GM23338 (cell line): Measurements from ENCODE around the gene DHX30. TPM values are rescaled to one million over a fixed set of nuclear protein-coding genes. Genes with fewer than 3 reads are reported as not detected.
A peak's percentile ranks its signal among the peaks of the same experiment; 100 is the strongest.

Source experiments
- ATAC-seq: fragments of 200-7000 bp; cut with Tn5 transposase; 3 replicates; pipeline ENCODE4 v1.9.1; 2020
- DNase-seq: peaks from one replicate; pipeline ENCODE4 v3.0.0-alpha.2; 2015; ENCODE audit warnings: low spot score
- H2AFZ ChIP-seq: fragments of 200-600 bp; sonication (generic); 2 replicates; pipeline ENCODE4 v1.8.0; 2016; ENCODE audit warnings: antibody characterized with exemption, mild to moderate bottlenecking, moderate library complexity
- H3F3A ChIP-seq: fragments of 200-600 bp; sonication (generic); replicated peaks from 2 replicates; pipeline ENCODE4 v1.8.0; 2017; ENCODE audit warnings: antibody characterized with exemption, mixed run types, low read depth
- H3K27ac ChIP-seq: fragments of 200-600 bp; sonication (generic); 2 replicates; pipeline ENCODE4 v1.6.1; 2016; ENCODE audit warnings: low read depth
- H3K27me3 ChIP-seq: fragments of 200-600 bp; sonication (generic); 2 replicates; pipeline ENCODE4 v1.8.0; 2016; ENCODE audit warnings: mild to moderate bottlenecking, mixed run types, moderate library complexity; ENCODE audit not compliant: insufficient read depth
- H3K36me3 ChIP-seq: fragments of 200-600 bp; sonication (generic); 2 replicates; pipeline ENCODE4 v1.8.0; 2016; ENCODE audit warnings: mild to moderate bottlenecking; ENCODE audit not compliant: insufficient read depth
- H3K4me1 ChIP-seq: fragments of 200-600 bp; sonication (generic); 2 replicates; pipeline ENCODE4 v1.8.0; 2016; ENCODE audit warnings: mild to moderate bottlenecking, moderate library complexity; ENCODE audit not compliant: insufficient read depth
- H3K4me2 ChIP-seq: fragments of 200-600 bp; sonication (generic); 2 replicates; pipeline ENCODE4 v1.7.1; 2017; ENCODE audit warnings: mixed run types
- H3K4me3 ChIP-seq: fragments of 200-600 bp; sonication (generic); 2 replicates; pipeline ENCODE4 v1.6.1; 2016; ENCODE audit warnings: mixed run types
- H3K79me2 ChIP-seq: fragments of 200-600 bp; sonication (generic); replicated peaks from 2 replicates; pipeline ENCODE4 v1.8.0; 2017; ENCODE audit warnings: mild to moderate bottlenecking; ENCODE audit not compliant: insufficient read depth
- H3K9me2 ChIP-seq: fragments of 200-600 bp; sonication (generic); 2 replicates; pipeline ENCODE4 v1.8.0; 2017; ENCODE audit not compliant: insufficient read depth
- H4K20me1 ChIP-seq: fragments of 200-600 bp; sonication (generic); replicated peaks from 2 replicates; pipeline ENCODE4 v1.8.0; 2017; ENCODE audit warnings: mild to moderate bottlenecking; ENCODE audit not compliant: insufficient read depth
- H3K27ac Mint-ChIP-seq: 2 replicates; pipeline ENCODE4 v1.8.0; 2020; ENCODE audit warnings: inconsistent platforms, mild to moderate bottlenecking, moderate library complexity, mixed read lengths
- H3K27me3 Mint-ChIP-seq: 3 replicates; pipeline ENCODE4 v1.8.0; 2022; ENCODE audit warnings: low read depth, mild to moderate bottlenecking, moderate library complexity, mixed read lengths, inconsistent platforms; ENCODE audit not compliant: insufficient read depth, poor library complexity
- H3K36me3 Mint-ChIP-seq: 3 replicates; pipeline ENCODE4 v1.8.0; 2021; ENCODE audit warnings: low read depth, mild to moderate bottlenecking, inconsistent platforms, moderate library complexity, mixed read lengths
- H3K4me1 Mint-ChIP-seq: 3 replicates; pipeline ENCODE4 v1.8.0; 2020; ENCODE audit warnings: mild to moderate bottlenecking, inconsistent platforms, mixed read lengths
- H3K4me3 Mint-ChIP-seq: 3 replicates; pipeline ENCODE4 v1.8.0; 2021; ENCODE audit warnings: moderate library complexity, mild to moderate bottlenecking, inconsistent platforms, mixed read lengths
- H3K9me3 Mint-ChIP-seq: 3 replicates; pipeline ENCODE4 v1.8.0; 2020; ENCODE audit warnings: moderate library complexity, mild to moderate bottlenecking, inconsistent platforms, mixed read lengths
- NANOG ChIP-seq: IDR thresholded peaks from 2 replicates; pipeline ENCODE4 v1.6.1; 2016; ENCODE audit warnings: antibody characterized with exemption, borderline replicate concordance
- STAT1 ChIP-seq: IDR thresholded peaks from one replicate; pipeline ENCODE4 v1.6.1; 2016; ENCODE audit warnings: antibody characterized with exemption; ENCODE audit not compliant: unreplicated experiment
- ZNF331 ChIP-seq: fragments of 250-450 bp; sonication (Bioruptor Pico); IDR thresholded peaks from 2 replicates; pipeline ENCODE4 v1.5.0; 2020; ENCODE audit warnings: low read depth, mild to moderate bottlenecking, moderate library complexity
- ZNF462 ChIP-seq: fragments of 250-450 bp; sonication (Bioruptor Pico); IDR thresholded peaks from 2 replicates; pipeline ENCODE4 v1.5.0; 2020; ENCODE audit warnings: mild to moderate bottlenecking, moderate library complexity
- polyA plus RNA-seq: library from polyadenylated mRNA; unstranded; fragments of >200 nt; fragmentation: Nextera tagmentation; extraction: Ambion mirVana; gene quantifications from 2 replicates; pipeline ENCODE4 v1.2.1, GENCODE V29; 2016
- total RNA-seq: library from RNA; depleted of rRNA; stranded (reverse); fragments of >200 nt; shearing (Covaris generic); gene quantifications from 2 replicates; pipeline ENCODE4 v1.2.3, GENCODE V29; 2014
- TF ChIP-seq, protein P1 (sequence below), 2 experiments: fragments of 200-600 bp in 1 of 2; sonication (generic) in 1 of 2; conservative IDR thresholded peaks; 2 replicates each; pipeline versions ENCODE4 v1.5.1 to v1.6.1; 2016 to 2017; ENCODE audit warnings: antibody characterized with exemption in 2 of 2, low read depth in 2 of 2, mild to moderate bottlenecking in 2 of 2, moderate library complexity in 1 of 2

Gene DHX30
- total and polyA plus RNA-seq, 2 experiments from 2014 or later: 47.5 to 125 TPM

DNA sequence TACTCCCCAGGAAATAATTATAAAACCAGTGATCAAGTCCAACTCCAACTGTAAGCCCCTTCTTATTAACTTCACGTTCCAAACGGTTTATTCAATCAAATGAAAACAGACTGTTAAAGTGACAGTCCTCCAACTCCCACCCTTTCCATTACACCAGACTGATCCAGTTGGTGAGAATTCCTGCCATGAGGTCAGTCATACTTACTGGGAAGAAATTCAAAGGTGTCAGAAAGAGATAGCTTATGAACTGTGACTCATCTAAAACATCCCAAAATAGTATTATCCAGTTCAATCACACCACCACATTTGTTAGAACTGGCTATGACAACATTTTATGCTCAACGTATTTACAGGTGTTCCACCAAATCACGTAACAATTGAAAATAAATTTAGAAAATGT lies 40.7 kb upstream of the DHX30 start:
- H3K27ac Mint-ChIP-seq: peak overlapping the region; percentile 69
- ATAC-seq (no peak), DNase-seq (no peak)
- Histone ChIP-seq H2AFZ (no peak overlapping the region), H3K27ac (peak overlapping the region; percentile 84; the same call in 1 of the 2 replicates), H3K9me2 (no peaks in the 10 kb centered on the region), H3K36me3 (peaks cover 26% of the 10 kb centered on the region), H3F3A (peaks cover 14% of the 10 kb centered on the region), H3K27me3 (no peaks in the 10 kb centered on the region), H3K79me2 (peaks cover 100% of the 10 kb centered on the region), H4K20me1 (peaks cover 72% of the 10 kb centered on the region), H3K4me1 (no peaks in the 10 kb centered on the region), H3K4me3 (no peak overlapping the region), H3K4me2 (no peak overlapping the region)
- H3K9me3 Mint-ChIP-seq: no peaks in the 10 kb centered on the region
- peaks cover 3% of the 10 kb centered on the region for H3K27me3 Mint-ChIP-seq
- no peak overlapping the region for H3K4me3 Mint-ChIP-seq
- H3K36me3 Mint-ChIP-seq: peaks cover 53% of the 10 kb centered on the region; the same call in 2 of the 3 replicates
- TF ChIP-seq, protein P1, sequence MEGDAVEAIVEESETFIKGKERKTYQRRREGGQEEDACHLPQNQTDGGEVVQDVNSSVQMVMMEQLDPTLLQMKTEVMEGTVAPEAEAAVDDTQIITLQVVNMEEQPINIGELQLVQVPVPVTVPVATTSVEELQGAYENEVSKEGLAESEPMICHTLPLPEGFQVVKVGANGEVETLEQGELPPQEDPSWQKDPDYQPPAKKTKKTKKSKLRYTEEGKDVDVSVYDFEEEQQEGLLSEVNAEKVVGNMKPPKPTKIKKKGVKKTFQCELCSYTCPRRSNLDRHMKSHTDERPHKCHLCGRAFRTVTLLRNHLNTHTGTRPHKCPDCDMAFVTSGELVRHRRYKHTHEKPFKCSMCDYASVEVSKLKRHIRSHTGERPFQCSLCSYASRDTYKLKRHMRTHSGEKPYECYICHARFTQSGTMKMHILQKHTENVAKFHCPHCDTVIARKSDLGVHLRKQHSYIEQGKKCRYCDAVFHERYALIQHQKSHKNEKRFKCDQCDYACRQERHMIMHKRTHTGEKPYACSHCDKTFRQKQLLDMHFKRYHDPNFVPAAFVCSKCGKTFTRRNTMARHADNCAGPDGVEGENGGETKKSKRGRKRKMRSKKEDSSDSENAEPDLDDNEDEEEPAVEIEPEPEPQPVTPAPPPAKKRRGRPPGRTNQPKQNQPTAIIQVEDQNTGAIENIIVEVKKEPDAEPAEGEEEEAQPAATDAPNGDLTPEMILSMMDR (conservative IDR thresholded peaks at IDR 0.05; ENCODE audit: low read depth in 2 of 2): no peak
- TF ChIP-seq ZNF462 (CRISPR knock-in tag) (no peak), STAT1 (no peak), NANOG (no peak), ZNF331 (CRISPR knock-in tag) (no peak)
- no peaks in the 10 kb centered on the region for H3K4me1 Mint-ChIP-seq
